GM19023 (cell line): ENCODE results near the gene C4orf33.
"Not testable (repeated sequence)": the region's sequence is repeated elsewhere in the genome, so short reads cannot be mapped to it uniquely, and the experiment has no call there.

Source experiments
- ATAC-seq: cut with Tn5 transposase; IDR thresholded peaks from one replicate; pipeline ENCODE4 v1.9.1; 2021; ENCODE audit warnings: mild to moderate bottlenecking, moderate library complexity; ENCODE audit not compliant: unreplicated experiment

C4orf33 gene

GRCh38 chr4:129126614-129127013 lies 30.7 kb downstream of the C4orf33 start:
- not testable (repeated sequence) for ATAC-seq

GRCh38 chr4:129129143-129129542 lies 33.2 kb downstream of the C4orf33 start:
- no peak for ATAC-seq

DNA sequence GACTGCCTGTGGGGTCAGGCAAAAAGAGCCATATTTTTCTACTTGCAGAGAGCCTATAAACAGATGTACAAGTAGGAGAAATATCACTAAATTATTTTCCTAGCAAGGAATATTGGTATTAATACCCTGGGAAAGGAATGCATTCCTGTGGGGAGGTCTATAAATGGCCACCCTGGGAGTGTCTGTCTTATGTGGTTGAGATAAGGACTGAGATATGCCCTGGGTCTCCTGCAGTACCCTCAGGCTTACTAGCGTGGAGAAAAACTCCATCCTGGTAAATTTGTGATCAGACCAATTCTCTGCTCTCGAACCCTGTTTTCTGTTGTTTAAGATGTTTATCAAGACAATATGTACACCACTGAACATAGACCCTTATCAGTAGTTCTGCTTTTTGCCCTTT lies 35.4 kb downstream of the C4orf33 start:
- no peak for ATAC-seq

DNA sequence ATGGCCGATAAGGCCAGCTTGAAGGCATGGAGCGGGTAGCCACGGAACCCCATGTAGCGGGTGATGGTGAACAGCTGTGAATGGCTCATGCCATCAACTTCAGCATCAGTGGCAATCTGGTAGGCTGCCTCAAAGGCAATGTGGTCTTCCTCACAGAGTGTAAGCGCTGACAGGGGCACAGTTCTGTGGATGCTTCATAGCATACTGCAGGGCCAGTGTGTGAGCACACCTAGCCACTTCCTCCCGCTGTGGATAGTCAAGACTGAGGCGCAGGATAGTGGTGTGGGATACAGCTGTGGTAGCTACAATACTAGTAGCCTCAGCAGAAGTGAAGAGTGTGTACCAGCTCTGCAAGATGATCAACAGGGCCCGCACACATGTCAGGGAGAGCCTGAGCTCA lies 40.5 kb downstream of the C4orf33 start:
- no peak for ATAC-seq

DNA sequence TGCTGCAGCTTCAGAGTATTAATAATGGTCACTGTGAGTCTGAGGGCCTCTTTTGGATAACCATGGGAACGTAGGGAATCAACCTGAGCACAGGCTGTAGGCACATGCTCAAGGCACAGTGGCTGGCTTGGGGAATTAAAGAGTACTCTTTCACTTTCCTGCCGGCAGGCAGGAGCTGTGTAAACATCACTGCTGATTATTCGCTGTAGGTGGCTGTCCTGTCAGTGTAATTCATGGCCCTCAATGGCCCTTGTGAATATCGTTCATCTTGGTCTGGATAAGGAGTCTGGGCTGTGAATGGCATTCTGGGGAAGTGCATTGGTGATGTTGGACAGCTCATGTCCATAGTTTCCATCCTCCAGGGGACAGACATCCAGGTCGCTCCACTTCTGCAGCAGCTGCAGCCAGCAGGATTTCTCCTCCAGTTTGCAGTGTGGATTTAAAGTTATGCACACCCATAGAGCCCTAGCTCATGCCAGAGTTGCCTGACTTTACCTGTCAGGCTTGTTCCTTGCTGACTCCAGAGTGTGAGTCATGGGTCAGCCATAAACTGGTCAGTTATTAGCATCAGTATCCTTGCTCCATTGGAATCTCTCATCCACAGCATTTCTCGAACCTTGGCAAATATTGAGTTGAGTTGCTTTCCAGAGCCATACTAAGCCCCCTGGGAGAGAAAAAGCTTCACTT lies 43.0 kb downstream of the C4orf33 start:
- ATAC-seq: no peak

GRCh38 chr4:129140521-129140920 lies 44.6 kb downstream of the C4orf33 start:
- no peak for ATAC-seq

DNA sequence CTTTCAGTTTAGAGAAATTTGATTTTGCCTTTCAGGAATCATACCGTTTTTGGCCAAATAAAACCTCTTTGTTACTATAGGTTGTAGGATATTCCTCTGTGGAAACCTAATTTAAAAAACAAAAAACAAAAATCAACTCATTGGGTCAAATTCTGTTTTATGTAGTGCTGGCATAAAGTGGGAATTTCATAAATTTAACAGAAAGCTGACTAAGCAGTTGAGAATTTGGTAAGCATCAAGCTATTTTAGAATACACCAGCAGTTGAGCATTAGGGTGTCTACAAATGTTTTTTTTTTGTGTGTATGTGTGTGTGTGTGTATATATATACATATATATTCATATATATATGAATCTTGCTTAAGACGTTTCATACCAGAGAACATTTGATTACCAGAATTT lies 47.4 kb downstream of the C4orf33 start:
- ATAC-seq: no peak

DNA sequence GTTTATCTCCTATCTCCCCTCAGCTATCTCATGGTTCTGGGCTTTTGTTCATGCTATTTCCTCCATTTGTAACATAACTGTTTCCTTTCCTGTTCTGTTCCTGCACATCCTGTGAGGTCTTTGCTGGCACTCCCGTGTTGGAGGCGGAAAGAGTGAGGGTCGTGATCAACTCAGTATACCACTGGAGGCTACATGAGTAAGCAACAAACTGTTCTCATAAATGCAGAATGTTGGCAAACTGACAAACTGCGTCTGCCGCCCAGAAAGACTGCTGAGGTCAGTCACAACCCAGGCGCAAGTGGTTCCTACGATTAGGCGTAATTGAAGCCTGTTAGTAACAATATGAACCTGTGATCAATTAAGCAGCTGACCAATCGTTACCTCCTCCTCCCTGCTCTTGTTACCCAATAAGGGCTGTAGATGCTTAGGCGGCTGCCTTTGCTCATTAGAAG lies 48.8 kb downstream of the C4orf33 start:
- no peak for ATAC-seq

DNA sequence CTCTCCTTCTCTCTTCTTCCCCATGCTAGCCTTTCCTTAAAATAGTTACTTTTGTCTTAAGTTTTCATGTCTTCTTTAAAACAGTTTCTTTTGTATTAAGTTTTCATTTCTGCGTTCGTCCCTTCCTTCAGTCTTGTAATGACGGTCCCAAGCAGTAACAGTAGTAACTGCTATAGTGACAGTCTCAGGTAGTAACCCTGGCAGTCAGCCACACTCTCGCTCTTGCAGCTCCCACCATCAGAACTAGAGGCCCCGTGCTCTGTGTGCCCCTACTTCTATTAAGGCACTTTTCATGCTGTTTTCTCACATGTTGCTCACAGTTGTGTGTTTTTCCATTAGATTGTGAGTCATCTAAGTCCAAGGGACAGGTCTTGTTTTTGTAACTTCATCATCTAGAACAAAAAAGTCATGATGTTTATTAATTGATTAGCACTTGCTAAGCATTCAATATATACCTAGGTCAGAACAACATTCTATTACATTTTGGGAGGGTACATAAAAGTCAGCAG lies 49.3 kb downstream of the C4orf33 start:
- ATAC-seq: no peak

DNA sequence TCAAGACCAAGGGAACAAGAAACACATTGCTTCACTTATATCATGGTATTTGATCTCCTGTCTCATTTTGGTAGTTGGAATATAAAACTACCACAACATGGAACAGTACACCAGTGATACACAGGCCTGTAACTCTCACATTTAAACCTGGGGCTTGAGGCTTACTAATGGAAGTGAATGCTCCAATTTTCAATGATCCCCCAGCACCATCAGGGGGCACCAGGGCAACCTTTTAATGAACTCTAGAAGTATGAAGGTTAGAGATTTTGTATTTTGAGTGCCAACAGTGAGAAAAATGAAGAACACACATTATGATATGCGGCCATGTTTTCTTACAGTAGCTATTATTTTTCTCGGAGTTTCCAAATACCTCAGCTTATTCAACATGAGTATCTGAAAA lies 50.7 kb downstream of the C4orf33 start:
- ATAC-seq: no peak

- no peak for ATAC-seq
Observed at GRCh38 chr4:129148892-129149291, 52.9 kb downstream of the C4orf33 start.

GRCh38 chr4:129149906-129150305 lies 54.0 kb downstream of the C4orf33 start:
- ATAC-seq: no peak

- no peak for ATAC-seq
Observed at GRCh38 chr4:129152350-129152749, 56.4 kb downstream of the C4orf33 start.

- ATAC-seq: no peak
Observed at GRCh38 chr4:129153700-129154099, 57.7 kb downstream of the C4orf33 start.

GRCh38 chr4:129162450-129162849 lies 66.5 kb downstream of the C4orf33 start:
- ATAC-seq: no peak

DNA sequence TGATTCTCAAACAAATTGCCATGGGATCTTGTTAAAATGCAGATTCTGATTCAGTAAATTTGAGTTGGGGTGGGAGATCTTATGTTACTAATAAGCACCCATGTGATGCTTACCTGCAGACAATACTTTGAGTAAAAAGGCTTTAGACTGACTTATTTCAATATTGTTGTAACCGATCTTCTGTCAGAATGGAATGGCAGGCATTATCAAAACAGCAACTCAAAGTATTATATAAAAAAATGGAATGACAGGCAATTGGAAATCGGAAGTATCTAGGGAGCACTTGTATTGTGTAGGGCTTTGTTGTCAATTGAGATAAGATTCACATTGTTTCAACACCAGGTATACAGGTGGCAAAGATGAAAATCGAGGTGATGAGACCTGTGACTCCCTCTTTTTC lies 67.5 kb downstream of the C4orf33 start:
- no peak for ATAC-seq

GRCh38 chr4:129164243-129164642 lies 68.3 kb downstream of the C4orf33 start:
- ATAC-seq: no peak
